MV-4-11 (cell line): ENCODE data around the gene TUBA4B.

Experiments
- DNase-seq: peaks from one replicate; lab custom pipeline; 2025; lab: John Stamatoyannopoulos, UW

The TUBA4B gene

GRCh38 chr2:219252900-219253752, at the start of gene TUBA4B:
TSS of gene TUBA4B (plus strand) at chr2:219253243. CDS start at chr2:219253408, 165 bp downstream.
- DNase-seq = peak; percentile 67

GRCh38 chr2:219204425-219205164, 48.4 kb upstream of the TUBA4B start:
- no peak for DNase-seq

GRCh38 chr2:219205165-219205538, 47.9 kb upstream of the TUBA4B start:
- DNase-seq = no peak

GRCh38 chr2:219205981-219206327, 47.1 kb upstream of the TUBA4B start:
- DNase-seq = no peak

GRCh38 chr2:219206328-219207133, 46.5 kb upstream of the TUBA4B start, which contains the start of gene ZFAND2B:
TSS of gene ZFAND2B (plus strand) at chr2:219206782. CDS start at chr2:219206988, 206 bp downstream.
- DNase-seq = peak; percentile 86

- DNase-seq = no peak
Observed at GRCh38 chr2:219207134-219207883, 45.7 kb upstream of the TUBA4B start.

- DNase-seq = no peak
Observed at GRCh38 chr2:219207884-219208740, 44.9 kb upstream of the TUBA4B start.

- DNase-seq = peak; percentile 73
Observed at GRCh38 chr2:219209236-219210195, 43.5 kb upstream of the TUBA4B start.

GRCh38 chr2:219210196-219210885, 42.7 kb upstream of the TUBA4B start:
- DNase-seq = no peak

GRCh38 chr2:219210886-219211362, 42.1 kb upstream of the TUBA4B start:
- DNase-seq = no peak

GRCh38 chr2:219213026-219213415, 40.0 kb upstream of the TUBA4B start:
- DNase-seq = no peak

GRCh38 chr2:219213486-219214071, 39.5 kb upstream of the TUBA4B start:
- no peak for DNase-seq

GRCh38 chr2:219214141-219214540, 38.9 kb upstream of the TUBA4B start:
- no peak for DNase-seq

GRCh38 chr2:219214786-219215185, 38.3 kb upstream of the TUBA4B start:
- DNase-seq = no peak

- no peak for DNase-seq
Observed at GRCh38 chr2:219215871-219216534, 37.0 kb upstream of the TUBA4B start.

GRCh38 chr2:219216535-219216915, 36.5 kb upstream of the TUBA4B start:
- no peak for DNase-seq

- no peak for DNase-seq
Observed at GRCh38 chr2:219218217-219218731, 34.8 kb upstream of the TUBA4B start.
